ENCODE data around the gene CEP78.

DNA sequence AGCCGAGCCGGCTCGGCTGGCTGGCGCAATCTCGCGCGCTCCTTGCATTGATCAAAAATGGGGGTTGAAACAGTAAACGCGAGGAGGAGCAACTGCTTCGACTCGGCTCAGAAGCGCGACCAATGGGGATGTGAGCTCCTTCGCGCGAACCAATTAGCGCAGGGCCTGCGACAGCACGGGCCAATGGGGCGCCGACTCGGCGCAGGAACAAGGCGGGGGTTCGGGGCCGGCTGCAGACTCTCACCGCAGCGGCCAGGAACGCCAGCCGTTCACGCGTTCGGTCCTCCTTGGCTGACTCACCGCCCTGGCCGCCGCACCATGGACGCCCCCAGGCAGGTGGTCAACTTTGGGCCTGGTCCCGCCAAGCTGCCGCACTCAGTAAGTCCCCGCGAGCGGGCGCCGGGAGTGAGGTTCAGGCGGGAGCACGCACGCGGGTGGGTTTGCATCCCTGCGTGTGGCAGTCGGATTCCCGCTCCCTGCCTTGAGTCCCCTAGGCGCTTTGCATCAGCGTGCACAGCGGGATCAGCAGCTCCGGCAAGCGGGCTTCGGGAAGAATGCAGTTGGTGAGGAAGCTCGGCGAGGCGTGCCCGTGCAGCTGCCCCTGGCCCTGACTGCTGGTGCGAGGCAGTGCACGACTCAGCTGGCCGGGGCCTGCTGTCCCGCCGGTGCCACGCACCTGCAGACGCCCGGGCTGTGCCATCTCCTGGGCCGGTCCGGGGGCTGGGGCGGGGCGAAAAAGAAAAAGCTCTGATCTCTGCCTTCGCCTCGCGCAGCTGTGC is 61.2 kb downstream of the CEP78 start, which contains the start of gene PSAT1:
- TF ChIP-seq, protein P1, sequence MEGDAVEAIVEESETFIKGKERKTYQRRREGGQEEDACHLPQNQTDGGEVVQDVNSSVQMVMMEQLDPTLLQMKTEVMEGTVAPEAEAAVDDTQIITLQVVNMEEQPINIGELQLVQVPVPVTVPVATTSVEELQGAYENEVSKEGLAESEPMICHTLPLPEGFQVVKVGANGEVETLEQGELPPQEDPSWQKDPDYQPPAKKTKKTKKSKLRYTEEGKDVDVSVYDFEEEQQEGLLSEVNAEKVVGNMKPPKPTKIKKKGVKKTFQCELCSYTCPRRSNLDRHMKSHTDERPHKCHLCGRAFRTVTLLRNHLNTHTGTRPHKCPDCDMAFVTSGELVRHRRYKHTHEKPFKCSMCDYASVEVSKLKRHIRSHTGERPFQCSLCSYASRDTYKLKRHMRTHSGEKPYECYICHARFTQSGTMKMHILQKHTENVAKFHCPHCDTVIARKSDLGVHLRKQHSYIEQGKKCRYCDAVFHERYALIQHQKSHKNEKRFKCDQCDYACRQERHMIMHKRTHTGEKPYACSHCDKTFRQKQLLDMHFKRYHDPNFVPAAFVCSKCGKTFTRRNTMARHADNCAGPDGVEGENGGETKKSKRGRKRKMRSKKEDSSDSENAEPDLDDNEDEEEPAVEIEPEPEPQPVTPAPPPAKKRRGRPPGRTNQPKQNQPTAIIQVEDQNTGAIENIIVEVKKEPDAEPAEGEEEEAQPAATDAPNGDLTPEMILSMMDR (conservative IDR thresholded peaks at IDR 0.05) = peak; percentile 19; the same call in 1 of the 2 replicates
- peak; percentile 85 for TF ChIP-seq ZFX (IDR thresholded peaks at IDR 0.05)

Measured in C4-2B (cell line).